CD4-positive, CD25-positive, alpha-beta regulatory T cell (primary cell): ENCODE measurements around the gene STRADA. TPM values are rescaled to one million over a fixed set of nuclear protein-coding genes. Genes with fewer than 3 reads are reported as not detected.
A peak's percentile ranks its signal among the peaks of the same experiment; 100 is the strongest.

Source experiments
- ATAC-seq, 2 donors: fragments of 150-1000 bp; cut with Tn5 transposase; one replicate each; pipeline ENCODE4 v1.10.0; 2021; ENCODE audit warnings: low read depth in 2 of 2, moderate number of reproducible peaks in 2 of 2, moderate library complexity in 1 of 2
- DNase-seq, 3 donors: peaks; one replicate each; pipeline versions ENCODE4 v3.0.0 to v3.0.0-alpha.2; 2012 to 2022; ENCODE audit warnings: mixed read lengths in 1 of 3
- H3K27ac ChIP-seq: one replicate; pipeline ENCODE4 v1.7.0; 2013; ENCODE audit warnings: mild to moderate bottlenecking, low read length; ENCODE audit not compliant: insufficient read depth, poor library complexity, severe bottlenecking
- H3K27me3 ChIP-seq: one replicate; pipeline ENCODE4 v1.7.0; 2013; ENCODE audit warnings: low read length; ENCODE audit not compliant: control insufficient read depth, insufficient read depth
- H3K36me3 ChIP-seq: one replicate; pipeline ENCODE4 v1.7.0; 2013; ENCODE audit warnings: mild to moderate bottlenecking, low read length, moderate library complexity; ENCODE audit not compliant: control insufficient read depth, insufficient read depth
- H3K4me1 ChIP-seq: 2 replicates; pipeline ENCODE4 v1.7.0; 2013; ENCODE audit warnings: mild to moderate bottlenecking, low read length; ENCODE audit not compliant: insufficient read depth, control insufficient read depth, poor library complexity, severe bottlenecking
- H3K4me3 ChIP-seq: one replicate; pipeline ENCODE4 v1.7.0; 2013; ENCODE audit warnings: low read depth, mild to moderate bottlenecking, low read length, moderate library complexity
- H3K9me3 ChIP-seq, 2 experiments: 1 replicate in 1 of 2; 2 replicates in 1 of 2; pipeline ENCODE4 v1.7.0; 2013; ENCODE audit warnings: low read length in 2 of 2, mild to moderate bottlenecking in 1 of 2, moderate library complexity in 1 of 2; ENCODE audit not compliant: control insufficient read depth in 2 of 2
- H3K27ac Mint-ChIP-seq, 3 donors: one replicate each; pipeline ENCODE4 v1.8.0; 2020 to 2022; ENCODE audit warnings: mild to moderate bottlenecking in 3 of 3, mixed read lengths in 3 of 3, moderate library complexity in 2 of 3
- H3K27me3 Mint-ChIP-seq: one replicate; pipeline ENCODE4 v1.8.0; 2022; ENCODE audit warnings: mild to moderate bottlenecking, mixed read lengths
- H3K36me3 Mint-ChIP-seq: one replicate; pipeline ENCODE4 v1.8.0; 2020; ENCODE audit warnings: mixed read lengths
- H3K4me1 Mint-ChIP-seq, 4 donors: one replicate each; pipeline ENCODE4 v1.8.0; 2020 to 2022; ENCODE audit warnings: mixed read lengths in 4 of 4, mild to moderate bottlenecking in 1 of 4
- H3K4me3 Mint-ChIP-seq, 4 donors: one replicate each; pipeline ENCODE4 v1.8.0; 2020 to 2022; ENCODE audit warnings: mild to moderate bottlenecking in 4 of 4, mixed read lengths in 4 of 4, moderate library complexity in 3 of 4
- H3K9me3 Mint-ChIP-seq, 7 donors: one replicate each; pipeline ENCODE4 v1.8.0; 2020 to 2022; ENCODE audit warnings: mixed read lengths in 7 of 7, mild to moderate bottlenecking in 3 of 7, moderate library complexity in 2 of 7
- polyA plus RNA-seq, 4 donors: library from polyadenylated mRNA; unstranded; fragments of 300-500 nt; fragmentation: Illumina TruSeq; gene quantifications; one replicate each; pipeline ENCODE4 v1.2.3, GENCODE V29; 2021
- total RNA-seq: library from RNA; stranded (reverse); gene quantifications from one replicate; pipeline ENCODE4 v1.2.3, GENCODE V29; 2022

STRADA gene
- total and polyA plus RNA-seq, 5 donors from 2014 or later, result 20.0 to 47.8 (median 24.1) TPM

DNA sequence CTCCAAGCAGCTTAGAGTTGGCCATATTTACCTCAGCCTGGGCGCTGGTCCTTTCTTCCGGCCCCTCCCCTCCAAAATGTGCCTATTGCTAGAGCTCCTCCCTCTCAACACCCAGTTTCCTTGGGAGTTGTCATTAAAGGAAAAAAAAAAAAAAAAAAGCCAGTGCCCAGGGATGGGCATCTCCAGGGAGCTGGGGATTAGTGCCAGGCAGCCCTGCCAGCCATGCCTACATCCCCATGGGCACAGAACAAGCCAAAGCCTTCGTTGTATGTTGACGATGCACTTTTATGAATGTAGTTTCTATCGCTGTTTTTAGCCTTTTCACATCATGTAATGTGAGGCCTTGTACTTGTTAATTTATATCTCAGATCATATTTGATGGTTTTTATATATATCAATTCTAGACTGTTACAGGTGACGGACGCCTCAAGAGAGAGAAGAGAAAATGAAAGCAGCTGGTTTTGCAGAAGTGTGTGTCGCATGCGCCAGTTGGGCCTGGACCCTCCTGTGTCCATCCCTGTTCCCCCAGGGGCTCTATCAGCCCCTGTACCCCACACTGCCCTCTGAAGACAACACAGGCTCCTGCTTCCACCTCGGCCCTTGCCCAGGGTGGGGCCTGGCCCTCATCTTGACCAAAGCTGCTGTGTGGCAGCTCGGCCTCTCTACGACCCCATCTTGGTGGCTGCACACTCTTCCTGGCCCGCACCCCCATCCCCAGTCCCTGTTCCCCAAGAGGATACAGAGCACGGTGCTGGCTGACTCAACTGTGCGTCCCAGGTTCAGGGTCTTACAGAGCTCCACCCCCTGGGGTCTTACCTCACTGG is 46.4 kb downstream of the STRADA start:
- H3K4me3 ChIP-seq, result peak overlapping the region; percentile 50
- H3K27ac Mint-ChIP-seq, result peak overlapping the region; percentile 71 to 97 (median 92)
- H3K9me3 Mint-ChIP-seq, result peaks cover 0 to 6% (median 0%) of the 10 kb centered on the region in 7 donors
- H3K27me3 ChIP-seq, result no peaks in the 10 kb centered on the region
- H3K4me3 Mint-ChIP-seq, result peak overlapping the region; percentile 93 to 99 (median 98)
- peaks cover 6% of the 10 kb centered on the region for H3K27me3 Mint-ChIP-seq
- peaks cover 33% of the 10 kb centered on the region for H3K36me3 Mint-ChIP-seq
- H3K27ac ChIP-seq, result peak overlapping the region; percentile 93
- peak in 2 of 3 donors; percentile 36 to 47 for DNase-seq
- H3K36me3 ChIP-seq, result peaks cover 55% of the 10 kb centered on the region
- H3K9me3 ChIP-seq, result no peaks in the 10 kb centered on the region
- peaks cover 41% of the 10 kb centered on the region for H3K4me1 ChIP-seq
- peaks cover 22 to 60% (median 38%) of the 10 kb centered on the region in 4 donors for H3K4me1 Mint-ChIP-seq
- ATAC-seq, result no peak

DNA sequence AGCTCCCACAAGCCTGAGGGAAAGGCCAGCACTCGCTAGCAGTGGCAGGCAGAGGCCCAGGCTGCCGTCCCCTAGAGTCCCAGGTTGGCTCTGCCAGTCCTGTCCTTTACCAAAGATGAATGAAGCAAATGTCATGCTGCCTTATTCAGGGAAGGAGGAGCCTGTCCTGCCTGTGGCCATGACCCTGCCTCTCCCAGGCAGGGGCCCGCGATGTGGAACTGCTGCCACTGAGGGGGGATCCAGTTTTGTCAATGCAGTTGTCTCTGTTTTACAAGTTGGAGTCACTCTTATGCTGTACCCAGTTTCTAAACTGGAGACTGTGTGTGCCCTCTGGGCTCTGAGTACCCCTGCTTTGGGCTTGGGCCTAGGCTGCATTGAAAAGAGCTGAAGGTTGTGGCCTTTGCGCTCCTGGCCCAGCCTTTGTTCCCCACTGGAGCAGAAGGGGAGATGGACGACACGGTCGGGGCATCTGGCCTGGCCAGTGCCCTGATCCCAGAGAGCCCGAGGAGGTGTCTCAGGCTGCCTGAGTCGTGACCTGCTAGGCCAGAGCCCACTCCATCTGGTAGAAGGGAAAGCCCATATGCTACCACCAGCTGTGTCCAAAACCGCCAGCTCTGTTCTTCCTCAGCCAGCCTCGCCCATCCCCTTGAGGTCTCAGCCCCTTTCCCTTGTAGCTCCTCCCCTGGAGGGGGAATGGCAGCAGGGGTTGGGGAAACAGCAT is 47.2 kb downstream of the STRADA start:
- Histone ChIP-seq H3K4me1 (peaks cover 41% of the 10 kb centered on the region), H3K27me3 (no peaks in the 10 kb centered on the region), H3K27ac (peak overlapping the region; percentile 93), H3K4me3 (no peak overlapping the region), H3K36me3 (peaks cover 63% of the 10 kb centered on the region), H3K9me3 (no peaks in the 10 kb centered on the region)
- Mint-ChIP-seq H3K27me3 (peaks cover 6% of the 10 kb centered on the region), H3K27ac (peak overlapping the region; percentile 71 to 97 (median 92)), H3K4me3 (peak overlapping the region; percentile 93 to 99 (median 98)), H3K36me3 (peaks cover 33% of the 10 kb centered on the region), H3K4me1 (peaks cover 22 to 60% (median 39%) of the 10 kb centered on the region in 4 donors), H3K9me3 (peaks cover 0 to 6% (median 0%) of the 10 kb centered on the region in 7 donors)
- DNase-seq, result peak in 2 of 3 donors; percentile 32 to 52
- no peak for ATAC-seq

DNA sequence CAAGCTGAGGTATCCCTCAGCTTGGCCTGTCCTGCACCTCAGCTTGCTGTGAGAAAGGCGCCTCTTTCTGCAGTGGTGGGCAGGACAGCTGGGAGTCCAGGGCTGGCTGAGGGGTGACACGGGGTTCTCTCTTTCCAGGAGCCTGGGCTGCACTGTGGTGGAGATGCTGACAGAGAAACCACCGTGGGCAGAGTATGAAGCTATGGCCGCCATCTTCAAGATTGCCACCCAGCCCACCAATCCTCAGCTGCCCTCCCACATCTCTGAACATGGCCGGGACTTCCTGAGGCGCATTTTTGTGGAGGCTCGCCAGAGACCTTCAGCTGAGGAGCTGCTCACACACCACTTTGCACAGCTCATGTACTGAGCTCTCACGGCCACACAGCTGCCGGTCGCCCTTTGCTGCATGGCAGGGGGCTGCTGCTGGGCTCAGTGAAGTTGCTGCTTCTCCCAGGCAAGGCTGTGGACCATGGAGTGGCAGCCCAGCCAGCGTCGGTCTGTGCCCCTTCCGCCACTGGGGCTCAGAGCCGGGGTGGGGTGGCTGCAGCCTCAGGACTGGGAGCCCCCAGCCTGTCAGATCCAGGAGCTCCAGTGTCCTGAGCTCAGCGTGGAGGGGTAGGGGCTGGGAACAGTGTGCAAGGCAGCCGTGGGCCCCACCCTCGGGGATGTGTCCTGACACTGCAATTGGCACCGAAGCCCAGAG is 48.0 kb downstream of the STRADA start:
- no peaks in the 10 kb centered on the region for H3K27me3 ChIP-seq
- peaks cover 22 to 60% (median 39%) of the 10 kb centered on the region in 4 donors for H3K4me1 Mint-ChIP-seq
- peaks cover 41% of the 10 kb centered on the region for H3K4me1 ChIP-seq
- ATAC-seq, result no peak
- peak overlapping the region; percentile 93 for H3K27ac ChIP-seq
- peaks cover 0 to 4% (median 0%) of the 10 kb centered on the region in 7 donors for H3K9me3 Mint-ChIP-seq
- H3K4me3 ChIP-seq, result no peak overlapping the region
- peaks cover 35% of the 10 kb centered on the region for H3K36me3 Mint-ChIP-seq
- DNase-seq, result peak in 1 of 3 donors; percentile 11
- peak overlapping the region; percentile 65 to 86 (median 78) for H3K27ac Mint-ChIP-seq
- H3K4me3 Mint-ChIP-seq, result peak overlapping the region; percentile 18 to 93 (median 32)
- H3K36me3 ChIP-seq, result peaks cover 71% of the 10 kb centered on the region
- no peaks in the 10 kb centered on the region for H3K9me3 ChIP-seq
- peaks cover 6% of the 10 kb centered on the region for H3K27me3 Mint-ChIP-seq

DNA sequence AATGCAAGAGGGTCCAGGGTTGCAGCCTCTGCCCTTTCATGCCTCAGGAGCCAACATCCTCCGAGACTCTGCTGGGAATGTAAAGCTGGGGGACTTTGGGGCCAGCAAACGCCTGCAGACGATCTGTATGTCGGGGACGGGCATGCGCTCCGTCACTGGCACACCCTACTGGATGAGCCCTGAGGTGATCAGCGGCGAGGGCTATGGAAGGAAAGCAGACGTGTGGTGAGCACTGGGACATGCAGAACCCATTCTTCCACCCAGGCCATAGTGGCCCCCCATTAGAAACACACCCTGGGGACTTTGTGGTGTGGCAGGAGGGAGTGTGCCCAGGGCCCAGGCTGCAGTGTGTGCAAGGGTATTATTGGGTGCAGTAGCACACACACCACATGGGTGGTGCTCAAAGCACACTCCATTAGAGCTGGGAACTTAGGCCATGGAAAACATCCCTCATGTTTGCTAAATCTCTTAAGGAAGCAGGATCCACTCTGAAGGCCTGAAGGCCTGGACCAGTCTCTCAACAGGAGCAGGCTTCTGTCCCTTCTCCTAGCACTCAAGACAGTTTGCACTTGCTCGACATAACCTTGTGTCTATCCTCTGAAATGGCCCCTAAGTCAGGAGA is 49.3 kb downstream of the STRADA start:
- H3K27ac Mint-ChIP-seq, result peak overlapping the region in 2 of 3 donors; percentile 38 to 86
- H3K27me3 Mint-ChIP-seq, result peaks cover 6% of the 10 kb centered on the region
- no peak for ATAC-seq
- H3K36me3 Mint-ChIP-seq, result peaks cover 31% of the 10 kb centered on the region
- no peak for DNase-seq
- Histone ChIP-seq H3K9me3 (no peaks in the 10 kb centered on the region), H3K27ac (no peak overlapping the region), H3K4me3 (no peak overlapping the region), H3K27me3 (no peaks in the 10 kb centered on the region), H3K36me3 (peaks cover 70% of the 10 kb centered on the region), H3K4me1 (peaks cover 30% of the 10 kb centered on the region)
- peaks cover 22 to 52% (median 34%) of the 10 kb centered on the region in 4 donors for H3K4me1 Mint-ChIP-seq
- peak overlapping the region in 2 of 4 donors; percentile 66 to 93 for H3K4me3 Mint-ChIP-seq
- H3K9me3 Mint-ChIP-seq, result no peaks in the 10 kb centered on the region

DNA sequence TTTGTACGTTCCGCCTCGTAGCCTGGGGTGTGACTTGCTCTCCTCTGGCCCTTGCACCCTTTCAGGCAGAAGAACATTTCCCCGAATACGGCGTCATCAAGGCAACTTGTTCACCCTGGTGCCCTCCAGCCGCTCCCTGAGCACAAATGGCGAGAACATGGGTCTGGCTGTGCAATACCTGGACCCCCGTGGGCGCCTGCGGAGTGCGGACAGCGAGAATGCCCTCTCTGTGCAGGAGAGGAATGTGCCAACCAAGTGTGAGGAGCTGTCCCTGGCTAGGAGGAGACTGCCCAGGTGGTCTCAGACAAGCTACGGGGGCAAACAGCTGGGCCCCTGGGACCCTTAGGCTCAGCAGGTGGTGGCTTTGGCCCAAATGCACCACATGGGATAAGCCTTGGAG is 52.1 kb downstream of the STRADA start:
- ATAC-seq (no peak), DNase-seq (no peak)
- Mint-ChIP-seq H3K9me3 (no peaks in the 10 kb centered on the region), H3K4me3 (peak overlapping the region in 1 of 4 donors; percentile 28), H3K4me1 (peaks cover 7 to 28% (median 14%) of the 10 kb centered on the region in 4 donors), H3K27me3 (no peaks in the 10 kb centered on the region), H3K36me3 (peaks cover 29% of the 10 kb centered on the region), H3K27ac (peak overlapping the region in 2 of 3 donors; percentile 46 to 47)
- Histone ChIP-seq H3K27me3 (no peaks in the 10 kb centered on the region), H3K4me1 (peaks cover 2% of the 10 kb centered on the region), H3K36me3 (peaks cover 78% of the 10 kb centered on the region), H3K27ac (no peak overlapping the region), H3K9me3 (no peaks in the 10 kb centered on the region), H3K4me3 (no peak overlapping the region)

DNA sequence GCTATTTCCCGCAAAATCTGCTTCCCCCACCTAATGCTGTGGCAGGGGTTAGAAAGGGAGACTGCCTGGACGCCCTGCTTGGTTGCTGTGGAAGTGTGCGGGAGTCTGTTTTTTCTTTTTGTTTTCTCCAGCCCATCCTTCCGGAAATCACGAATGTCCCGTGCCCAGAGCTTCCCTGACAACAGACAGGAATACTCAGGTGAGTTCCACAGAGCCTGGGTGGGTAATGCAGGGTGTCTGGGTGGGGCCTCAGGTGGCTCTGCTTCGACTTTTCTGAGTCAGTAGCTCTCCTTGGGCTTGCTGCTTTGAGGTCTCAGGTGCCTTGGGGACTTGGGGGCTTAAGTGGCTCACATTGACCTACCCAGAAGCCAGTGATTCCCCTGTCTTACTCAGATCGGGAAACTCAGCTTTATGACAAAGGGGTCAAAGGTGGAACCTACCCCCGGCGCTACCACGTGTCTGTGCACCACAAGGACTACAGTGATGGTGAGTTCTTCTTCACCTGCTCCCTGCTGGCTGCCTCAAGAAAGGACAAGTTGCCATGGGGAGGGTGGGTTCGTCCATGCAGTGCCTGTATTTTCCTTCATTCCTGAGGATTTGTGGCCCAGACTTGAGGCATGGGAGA is 53.1 kb downstream of the STRADA start:
- Histone ChIP-seq H3K27ac (no peak overlapping the region), H3K4me3 (no peak overlapping the region), H3K4me1 (no peaks in the 10 kb centered on the region), H3K27me3 (no peaks in the 10 kb centered on the region), H3K9me3 (no peaks in the 10 kb centered on the region), H3K36me3 (peaks cover 79% of the 10 kb centered on the region)
- H3K9me3 Mint-ChIP-seq, result no peaks in the 10 kb centered on the region
- DNase-seq, result no peak
- peak overlapping the region in 1 of 4 donors; percentile 49 for H3K4me3 Mint-ChIP-seq
- no peaks in the 10 kb centered on the region for H3K27me3 Mint-ChIP-seq
- H3K27ac Mint-ChIP-seq, result no peak overlapping the region
- no peak for ATAC-seq
- peaks cover 8 to 18% (median 12%) of the 10 kb centered on the region in 4 donors for H3K4me1 Mint-ChIP-seq
- peaks cover 32% of the 10 kb centered on the region for H3K36me3 Mint-ChIP-seq
